IPS-18c (cell line): ENCODE measurements around the gene MMP11.

Experiments used
- H3K4me3 ChIP-seq: 2 replicates; pipeline ENCODE4 v1.7.0; 2013; ENCODE audit warnings: low read depth, mild to moderate bottlenecking, low read length, moderate library complexity; ENCODE audit not compliant: insufficient read depth
- H3K9me3 ChIP-seq: one replicate; pipeline ENCODE4 v1.6.1; 2013; ENCODE audit warnings: mild to moderate bottlenecking, low read length, moderate library complexity; ENCODE audit not compliant: control insufficient read depth, insufficient read depth

MMP11 gene

DNA sequence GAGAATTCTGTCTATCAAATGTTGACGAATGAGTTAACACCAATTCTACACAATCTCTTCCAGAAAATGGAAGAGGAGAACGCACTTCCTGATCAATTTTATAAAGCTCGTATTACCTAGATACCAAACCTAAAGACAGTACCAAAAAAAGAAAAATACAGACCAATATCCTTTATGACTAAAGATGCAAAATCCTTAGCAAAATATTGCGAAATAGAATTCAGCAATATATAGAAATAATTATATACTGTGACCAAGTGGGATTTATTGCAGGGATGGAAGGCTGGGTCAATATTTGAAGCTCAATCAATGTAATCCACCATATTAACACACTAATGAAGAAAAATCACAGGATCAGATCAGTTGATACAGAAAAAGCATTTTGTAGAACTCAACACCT lies 39.7 kb downstream of the MMP11 start:
- Histone ChIP-seq H3K4me3 (no peak overlapping the region), H3K9me3 (no peaks in the 10 kb centered on the region)

- Histone ChIP-seq H3K9me3 (no peaks in the 10 kb centered on the region), H3K4me3 (no peak overlapping the region)
These were observed 43.0 kb downstream of the MMP11 start for GRCh38 chr22:23815541-23816155.

DNA sequence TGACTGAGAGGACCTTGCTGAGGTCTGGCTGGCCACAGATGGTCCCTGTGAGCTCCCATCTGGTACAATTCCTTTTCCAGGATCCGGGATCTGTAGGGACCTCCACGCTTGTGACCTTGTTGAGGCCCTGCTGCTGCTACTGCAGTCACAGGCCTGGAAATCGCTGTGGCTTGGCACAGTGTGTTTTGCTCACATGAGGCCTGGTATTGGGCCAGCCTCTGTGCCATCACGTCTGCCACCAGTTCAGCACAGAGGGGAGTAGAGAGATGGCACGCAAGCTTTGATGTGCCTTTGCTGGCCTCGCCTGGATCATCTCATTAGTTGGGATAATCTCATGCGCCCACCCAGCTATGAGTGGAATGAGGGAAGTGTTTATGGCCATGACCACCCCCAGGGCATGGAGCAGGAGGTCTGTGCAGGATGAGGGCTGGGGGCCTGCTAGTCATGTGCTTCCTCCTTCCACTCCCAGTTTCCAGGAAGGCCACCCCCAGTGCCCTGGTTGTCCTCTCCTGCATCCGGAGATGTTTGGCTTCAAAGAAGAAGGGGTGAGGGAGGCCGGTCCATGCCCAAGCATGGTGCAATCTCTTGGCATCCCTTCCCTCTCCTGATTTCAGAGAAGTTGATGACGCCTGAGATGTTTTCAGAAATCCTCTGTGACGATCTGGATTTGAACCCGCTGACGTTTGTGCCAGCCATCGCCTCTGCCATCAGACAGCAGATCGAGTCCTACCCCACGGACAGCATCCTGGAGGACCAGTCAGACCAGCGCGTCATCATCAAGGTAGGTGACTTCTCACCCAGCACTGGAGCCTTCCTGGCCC lies 43.7 kb downstream of the MMP11 start:
- Histone ChIP-seq H3K9me3 (no peaks in the 10 kb centered on the region), H3K4me3 (no peak overlapping the region)

DNA sequence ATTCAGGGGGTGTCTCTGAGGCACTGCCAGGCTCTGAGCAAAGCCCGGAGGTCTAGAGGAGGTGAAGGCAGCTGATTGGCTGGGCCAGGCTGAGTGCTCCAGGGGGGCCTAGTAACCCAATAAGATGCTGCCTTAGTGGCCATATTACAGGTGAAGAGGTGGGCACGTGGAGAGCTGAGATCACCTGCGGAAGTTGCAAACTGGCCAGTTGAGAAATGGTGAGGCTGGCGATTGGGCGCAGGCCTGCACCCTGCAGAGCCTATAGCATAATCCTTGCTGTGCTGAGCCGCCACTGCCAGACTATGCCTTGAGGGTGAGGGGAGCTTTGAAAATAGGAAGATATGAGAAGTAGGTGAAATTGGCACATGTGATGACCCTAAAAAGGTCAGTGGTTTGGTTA lies 44.5 kb downstream of the MMP11 start:
- H3K9me3 ChIP-seq = no peaks in the 10 kb centered on the region

GRCh38 chr22:23818541-23818940 lies 45.9 kb downstream of the MMP11 start:
- Histone ChIP-seq H3K4me3 (no peak overlapping the region), H3K9me3 (no peaks in the 10 kb centered on the region)

More for the DNA sequence above, 44.5 kb downstream of the MMP11 start:
- no peak overlapping the region for H3K4me3 ChIP-seq

DNA sequence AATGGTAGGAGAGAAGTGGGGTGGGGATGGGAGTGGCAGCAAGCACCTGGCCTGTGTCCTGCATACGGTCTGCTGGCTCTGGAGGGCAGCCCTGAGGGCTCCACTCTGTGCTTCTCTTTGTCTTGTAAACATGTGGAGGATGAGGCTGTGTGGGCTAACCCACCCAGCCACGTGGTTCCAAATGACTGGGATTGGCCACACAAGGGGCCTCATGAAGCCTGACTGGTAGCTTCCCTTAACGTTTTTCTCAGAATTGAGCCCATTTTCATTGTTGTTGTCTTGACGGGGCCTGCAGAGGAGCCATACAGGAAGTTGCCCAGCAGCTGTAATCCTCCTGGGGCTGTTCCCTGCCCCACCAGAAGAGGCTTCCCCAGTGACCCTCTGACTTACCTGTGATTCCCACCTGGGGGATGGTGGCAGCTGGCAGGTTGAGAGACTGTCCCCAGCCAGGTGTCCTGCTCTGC lies 48.1 kb downstream of the MMP11 start:
- Histone ChIP-seq H3K4me3 (no peak overlapping the region), H3K9me3 (no peaks in the 10 kb centered on the region)

- no peak overlapping the region for H3K4me3 ChIP-seq
These were observed 49.5 kb downstream of the MMP11 start for GRCh38 chr22:23822101-23822671.

GRCh38 chr22:23823331-23823791 lies 50.7 kb downstream of the MMP11 start:
- Histone ChIP-seq H3K9me3 (no peaks in the 10 kb centered on the region), H3K4me3 (no peak overlapping the region)

More at GRCh38 chr22:23822101-23822671, 49.5 kb downstream of the MMP11 start:
- H3K9me3 ChIP-seq = no peaks in the 10 kb centered on the region

DNA sequence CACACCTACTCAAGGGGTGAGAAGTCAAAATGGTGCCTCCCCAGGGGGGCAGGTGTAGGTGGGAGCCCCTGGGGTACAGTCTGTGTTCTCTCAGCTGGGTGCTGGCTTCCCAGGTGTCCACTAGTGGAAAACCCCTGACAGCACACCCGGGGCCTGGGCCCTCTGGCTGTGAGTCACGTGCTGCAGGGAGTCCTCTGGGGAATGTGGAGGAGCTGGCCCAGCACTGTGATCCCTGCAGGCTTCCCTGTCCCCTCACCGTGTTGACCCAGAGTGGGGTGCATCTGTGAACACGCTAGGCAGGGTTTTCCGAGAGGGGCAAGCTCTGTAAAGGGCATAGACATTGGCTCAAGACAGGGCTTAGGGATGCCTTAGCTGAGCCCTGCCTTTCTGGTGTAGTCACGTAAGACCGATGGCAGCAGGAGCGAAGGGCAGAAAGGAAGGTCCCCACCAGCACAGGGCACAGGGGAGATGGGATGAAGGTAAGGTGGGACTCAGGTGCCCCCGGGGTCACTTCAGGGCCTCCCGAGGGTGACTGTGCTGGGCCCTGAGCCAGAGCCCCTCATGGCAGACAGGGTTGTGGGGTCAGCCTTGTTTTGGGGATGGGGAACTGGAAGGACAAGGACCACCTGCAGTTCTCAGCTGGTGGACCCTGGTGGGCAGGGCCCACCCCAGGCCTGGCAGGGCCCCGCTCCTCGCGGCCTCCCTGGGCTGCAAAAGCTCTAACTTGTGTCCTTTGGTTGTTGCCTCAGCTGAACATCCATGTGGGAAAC lies 52.0 kb downstream of the MMP11 start:
- Histone ChIP-seq H3K4me3 (no peak overlapping the region), H3K9me3 (no peaks in the 10 kb centered on the region)

- no peaks in the 10 kb centered on the region for H3K9me3 ChIP-seq
- no peak overlapping the region for H3K4me3 ChIP-seq
These were observed 52.7 kb downstream of the MMP11 start for GRCh38 chr22:23825246-23825905.

GRCh38 chr22:23826510-23827350 lies 54.1 kb downstream of the MMP11 start:
- Histone ChIP-seq H3K9me3 (no peaks in the 10 kb centered on the region), H3K4me3 (no peak overlapping the region)

DNA sequence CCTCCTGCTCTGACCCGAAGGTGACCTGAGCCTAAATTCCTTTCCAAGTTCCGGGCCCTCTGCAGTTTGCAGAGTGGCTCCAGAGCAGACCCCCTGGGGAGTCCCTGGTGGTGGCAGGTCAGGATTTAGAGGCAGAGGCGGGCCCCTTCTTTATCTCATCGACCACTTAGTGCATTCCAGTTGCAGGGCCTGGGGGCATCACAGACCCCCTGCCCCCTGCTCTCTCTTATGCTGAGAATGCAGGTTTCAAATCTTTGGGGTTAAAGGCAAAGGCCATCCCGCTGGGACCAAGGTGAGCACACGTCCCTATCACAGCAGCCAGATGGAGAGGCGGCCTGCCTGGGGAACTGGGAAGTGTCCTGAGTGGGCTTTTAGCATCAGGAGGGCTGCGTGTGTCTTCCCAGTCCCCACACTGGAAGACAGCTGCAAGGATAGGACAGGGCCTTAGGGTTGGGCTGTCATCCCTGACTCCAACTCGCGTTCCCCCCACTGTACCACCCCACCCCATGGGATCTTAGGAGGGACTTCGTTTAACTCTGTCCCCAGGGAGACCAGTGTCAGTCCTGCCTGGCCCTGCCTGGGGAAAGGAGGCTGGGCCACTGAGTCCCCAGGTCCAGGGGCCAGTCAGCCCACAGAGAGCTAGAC lies 54.8 kb downstream of the MMP11 start:
- Histone ChIP-seq H3K9me3 (no peaks in the 10 kb centered on the region), H3K4me3 (no peak overlapping the region)

GRCh38 chr22:23828800-23829680 lies 56.4 kb downstream of the MMP11 start:
- Histone ChIP-seq H3K4me3 (no peak overlapping the region), H3K9me3 (no peaks in the 10 kb centered on the region)

DNA sequence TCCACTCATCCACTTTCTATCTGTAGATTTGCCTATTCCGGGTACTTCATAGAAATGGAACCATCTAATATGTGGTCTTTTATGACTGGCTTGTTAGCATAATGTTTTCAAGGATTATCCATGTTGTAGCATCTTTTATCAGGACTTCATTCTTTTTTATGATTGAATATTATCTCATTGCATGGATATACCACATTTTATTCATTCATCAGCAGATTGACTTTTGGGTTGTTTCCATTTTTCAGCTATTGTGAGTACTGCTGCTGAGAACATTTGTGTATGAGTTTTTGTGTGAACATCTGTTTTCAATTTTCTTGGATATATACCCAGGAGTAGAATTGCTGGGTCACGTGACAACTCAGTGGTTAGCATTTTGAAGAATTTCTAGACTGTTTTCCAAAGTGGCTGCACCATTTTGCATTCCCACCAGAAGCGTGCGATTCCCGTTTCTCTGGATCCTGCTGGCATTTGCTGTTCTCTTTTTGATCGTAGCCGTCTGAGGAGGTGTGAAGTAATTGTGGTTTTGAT lies 57.3 kb downstream of the MMP11 start:
- no peaks in the 10 kb centered on the region for H3K9me3 ChIP-seq
- no peak overlapping the region for H3K4me3 ChIP-seq

DNA sequence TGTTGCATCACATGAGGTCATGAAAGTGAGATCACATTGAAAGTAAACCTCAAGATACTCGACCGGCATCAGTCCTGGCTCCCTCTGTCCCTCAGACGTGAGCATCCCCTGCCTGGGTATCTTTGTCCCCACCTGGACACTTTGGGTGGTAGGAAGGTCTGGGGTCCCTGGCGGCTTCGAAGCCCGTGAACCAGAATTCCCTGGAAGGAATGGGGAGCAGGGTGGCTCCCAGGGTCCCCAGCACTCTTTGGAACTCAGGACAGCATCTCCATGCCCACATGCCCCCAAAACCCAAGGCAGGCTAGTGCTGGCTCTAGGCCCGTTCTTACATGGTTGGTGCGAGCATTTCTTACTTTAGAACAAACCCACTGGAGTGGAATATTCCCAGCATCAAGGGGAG lies 58.6 kb downstream of the MMP11 start:
- no peaks in the 10 kb centered on the region for H3K9me3 ChIP-seq
- H3K4me3 ChIP-seq = no peak overlapping the region
